ENCODE data around the gene WDR11.

The WDR11 gene

GRCh38 chr10:120824881-120825309, 26.3 kb upstream of the WDR11 start:
- no peak overlapping the region for H3K4me3 Mint-ChIP-seq
- H3K27me3 Mint-ChIP-seq (ENCODE audit: low read depth) = no peaks in the 10 kb centered on the region
- no peak overlapping the region for H3K27ac Mint-ChIP-seq
- H3K9me3 Mint-ChIP-seq = no peaks in the 10 kb centered on the region
- H3K36me3 Mint-ChIP-seq (ENCODE audit: low read depth) = no peaks in the 10 kb centered on the region
- TF ChIP-seq, protein P1, sequence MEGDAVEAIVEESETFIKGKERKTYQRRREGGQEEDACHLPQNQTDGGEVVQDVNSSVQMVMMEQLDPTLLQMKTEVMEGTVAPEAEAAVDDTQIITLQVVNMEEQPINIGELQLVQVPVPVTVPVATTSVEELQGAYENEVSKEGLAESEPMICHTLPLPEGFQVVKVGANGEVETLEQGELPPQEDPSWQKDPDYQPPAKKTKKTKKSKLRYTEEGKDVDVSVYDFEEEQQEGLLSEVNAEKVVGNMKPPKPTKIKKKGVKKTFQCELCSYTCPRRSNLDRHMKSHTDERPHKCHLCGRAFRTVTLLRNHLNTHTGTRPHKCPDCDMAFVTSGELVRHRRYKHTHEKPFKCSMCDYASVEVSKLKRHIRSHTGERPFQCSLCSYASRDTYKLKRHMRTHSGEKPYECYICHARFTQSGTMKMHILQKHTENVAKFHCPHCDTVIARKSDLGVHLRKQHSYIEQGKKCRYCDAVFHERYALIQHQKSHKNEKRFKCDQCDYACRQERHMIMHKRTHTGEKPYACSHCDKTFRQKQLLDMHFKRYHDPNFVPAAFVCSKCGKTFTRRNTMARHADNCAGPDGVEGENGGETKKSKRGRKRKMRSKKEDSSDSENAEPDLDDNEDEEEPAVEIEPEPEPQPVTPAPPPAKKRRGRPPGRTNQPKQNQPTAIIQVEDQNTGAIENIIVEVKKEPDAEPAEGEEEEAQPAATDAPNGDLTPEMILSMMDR (IDR thresholded peaks at IDR 0.05; ENCODE audit: unreplicated experiment in 3 of 3) = peak; percentile 17 to 46 (median 39)
- peaks cover 27% of the 10 kb centered on the region for H3K4me1 Mint-ChIP-seq

GRCh38 chr10:120825878-120826769, 25.0 kb upstream of the WDR11 start:
- H3K4me3 Mint-ChIP-seq = no peak overlapping the region
- no peaks in the 10 kb centered on the region for H3K9me3 Mint-ChIP-seq
- no peaks in the 10 kb centered on the region for H3K27me3 Mint-ChIP-seq (ENCODE audit: low read depth)
- TF ChIP-seq, protein P1 (IDR thresholded peaks at IDR 0.05; ENCODE audit: unreplicated experiment in 3 of 3) = no peak
- H3K27ac Mint-ChIP-seq = no peak overlapping the region
- peaks cover 27% of the 10 kb centered on the region for H3K4me1 Mint-ChIP-seq
- H3K36me3 Mint-ChIP-seq (ENCODE audit: low read depth) = no peaks in the 10 kb centered on the region

DNA sequence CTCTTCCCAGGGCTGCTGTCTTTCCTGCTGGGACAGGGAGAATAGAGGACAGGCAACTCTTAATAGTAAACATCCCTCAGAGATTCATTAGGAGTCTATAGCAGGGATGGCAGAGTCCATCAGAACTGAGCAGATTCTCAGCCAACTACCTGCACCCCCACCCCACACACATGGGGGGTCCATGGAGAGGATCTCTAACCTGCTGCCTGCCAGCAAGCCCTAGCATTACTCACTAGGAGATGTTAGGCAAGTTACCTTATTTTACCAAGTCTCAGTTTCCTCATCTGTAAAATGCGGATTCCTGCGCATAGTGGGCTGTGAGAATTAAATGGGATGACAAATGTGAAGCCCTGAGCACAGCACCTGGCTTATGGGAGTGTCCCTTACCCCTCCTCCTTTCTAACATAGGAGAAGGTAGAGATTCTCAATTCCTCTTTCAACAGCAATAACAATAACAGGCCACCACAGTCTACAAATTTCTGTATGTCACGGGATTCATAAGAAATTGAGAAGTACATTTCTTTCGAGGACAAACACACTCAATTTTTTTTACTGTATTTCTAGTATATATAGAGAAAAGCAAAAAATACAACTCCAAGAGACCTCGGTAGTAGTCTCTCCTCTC, 23.8 kb upstream of the WDR11 start:
- no peak overlapping the region for H3K27ac Mint-ChIP-seq
- TF ChIP-seq, protein P1 (IDR thresholded peaks at IDR 0.05; ENCODE audit: unreplicated experiment in 3 of 3) = no peak
- peaks cover 27% of the 10 kb centered on the region for H3K4me1 Mint-ChIP-seq
- no peaks in the 10 kb centered on the region for H3K9me3 Mint-ChIP-seq
- no peaks in the 10 kb centered on the region for H3K27me3 Mint-ChIP-seq (ENCODE audit: low read depth)
- H3K36me3 Mint-ChIP-seq (ENCODE audit: low read depth) = no peaks in the 10 kb centered on the region
- no peak overlapping the region for H3K4me3 Mint-ChIP-seq

DNA sequence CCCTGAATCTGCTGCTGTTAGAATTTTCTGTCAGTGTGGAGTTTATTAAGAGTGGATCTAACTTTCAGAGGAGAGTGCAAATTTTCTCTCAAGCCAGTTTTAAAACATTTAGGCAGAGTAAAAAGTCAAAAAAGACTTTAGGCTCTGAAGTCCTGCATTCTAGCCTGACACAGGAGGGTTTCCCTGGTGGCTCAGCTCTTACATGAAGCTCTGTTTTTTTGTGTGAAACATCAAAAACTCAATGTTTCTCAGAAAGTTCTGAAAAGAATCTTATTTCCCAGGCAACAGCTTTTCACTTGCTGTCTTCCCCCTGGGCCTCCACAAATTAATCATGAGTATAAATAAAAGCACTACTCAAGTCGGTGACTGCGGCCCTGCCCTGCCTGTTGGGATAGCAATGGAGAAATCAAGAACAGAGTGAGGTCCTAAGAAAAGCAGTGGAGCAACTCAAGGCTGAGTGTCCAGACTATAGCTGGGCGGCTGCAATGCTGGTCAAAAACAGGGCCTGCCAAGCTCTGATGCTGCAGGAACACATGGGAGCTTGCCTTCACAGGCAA, 22.3 kb upstream of the WDR11 start:
- Mint-ChIP-seq H3K4me1 (peaks cover 17% of the 10 kb centered on the region), H3K4me3 (no peak overlapping the region), H3K36me3 (ENCODE audit: low read depth) (no peaks in the 10 kb centered on the region), H3K27ac (no peak overlapping the region), H3K27me3 (ENCODE audit: low read depth) (no peaks in the 10 kb centered on the region), H3K9me3 (no peaks in the 10 kb centered on the region)
- TF ChIP-seq, protein P1 (IDR thresholded peaks at IDR 0.05; ENCODE audit: unreplicated experiment in 3 of 3) = no peak

GRCh38 chr10:120832106-120832505, 19.1 kb upstream of the WDR11 start:
- Mint-ChIP-seq H3K27me3 (ENCODE audit: low read depth) (no peaks in the 10 kb centered on the region), H3K4me3 (no peak overlapping the region), H3K9me3 (no peaks in the 10 kb centered on the region), H3K36me3 (ENCODE audit: low read depth) (no peaks in the 10 kb centered on the region), H3K27ac (no peak overlapping the region), H3K4me1 (no peaks in the 10 kb centered on the region)
- TF ChIP-seq, protein P1 (IDR thresholded peaks at IDR 0.05; ENCODE audit: unreplicated experiment in 3 of 3) = no peak
